ENCODE results near the gene TPRA1. TPM values are rescaled to one million over a fixed set of nuclear protein-coding genes. Genes with fewer than 3 reads are reported as not detected.

The TPRA1 gene
- total and polyA plus RNA-seq, 2 of the 4 experiments (the other 2 are of a cell fraction) = 17.9 to 40.1 TPM

DNA sequence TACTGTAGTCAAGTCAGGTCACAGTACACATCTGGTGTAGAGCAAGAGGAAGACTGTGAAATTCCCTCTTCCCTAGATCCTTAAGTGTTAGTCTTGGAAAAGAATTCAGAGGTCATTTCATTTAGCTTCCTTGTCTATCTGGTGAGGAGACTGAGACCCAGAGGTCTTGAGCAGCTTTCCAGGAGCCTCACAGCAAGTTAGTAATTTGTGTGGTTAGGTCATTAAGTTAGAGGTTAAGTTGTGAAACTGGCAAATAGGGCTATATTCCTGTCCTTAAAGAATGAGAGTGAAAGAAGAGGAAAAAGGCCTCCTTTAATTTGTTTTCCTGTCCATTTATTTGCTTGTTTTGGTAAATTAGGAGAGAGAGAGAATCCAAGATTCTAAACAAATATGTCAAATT lies 47.4 kb upstream of the TPRA1 start:
- Histone ChIP-seq H2BK15ac (ENCODE audit: low read depth, low read length) (no peak overlapping the region), H3K18ac (ENCODE audit: low read depth, low read length) (no peak overlapping the region), H4K5ac (ENCODE audit: low read depth, low read length) (no peak overlapping the region), H3K56ac (ENCODE audit: extremely low read depth, insufficient read depth, low read length) (no peak overlapping the region), H3K4ac (ENCODE audit: low read depth, low read length) (no peak overlapping the region), H2BK5ac (ENCODE audit: low read depth, low read length, poor library complexity, severe bottlenecking) (no peak overlapping the region), H4K91ac (ENCODE audit: insufficient read depth, low read depth, low read length) (no peak overlapping the region), H3K14ac (replicated peaks; ENCODE audit: low read depth, low read length) (no peak overlapping the region), H4K8ac (ENCODE audit: low read depth in 2 of 2, low read length in 2 of 2) (no peak overlapping the region), H3K9me3 (ENCODE audit: control insufficient read depth, insufficient read depth, low read length) (no peaks in the 10 kb centered on the region), H3K36me3 (ENCODE audit: control insufficient read depth, insufficient read depth, low read length) (no peaks in the 10 kb centered on the region), H2AFZ (replicated peaks; ENCODE audit: low read length, poor library complexity) (no peak overlapping the region), H3K9ac (ENCODE audit: low read depth, low read length) (no peak overlapping the region), H3K79me1 (ENCODE audit: low read depth in 1 of 2, low read length in 2 of 2) (no peaks in the 10 kb centered on the region), H3K27ac (ENCODE audit: insufficient read depth, low read length) (no peak overlapping the region), H2BK120ac (ENCODE audit: low read depth, low read length) (no peak overlapping the region), H3K4me3 (ENCODE audit: insufficient read depth, low read depth, low read length) (no peak overlapping the region), H3K4me2 (ENCODE audit: low read depth, low read length) (no peak overlapping the region), H3K23ac (ENCODE audit: low read depth, low read length) (no peak overlapping the region), H3K4me1 (ENCODE audit: control insufficient read depth, insufficient read depth, low read length) (peaks cover 2% of the 10 kb centered on the region; the same call in 1 of the 2 replicates), H3K9me1 (ENCODE audit: insufficient read depth, low read length) (no peaks in the 10 kb centered on the region), H2AK5ac (ENCODE audit: low read depth, low read length) (no peak overlapping the region), H2BK20ac (ENCODE audit: low read depth, low read length) (no peak overlapping the region), H4K20me1 (ENCODE audit: insufficient read depth, low read length) (no peaks in the 10 kb centered on the region), H3K27me3 (ENCODE audit: control insufficient read depth, insufficient read depth, low read length) (peaks cover 15% of the 10 kb centered on the region), H2AK9ac (replicated peaks; ENCODE audit: low read depth, low read length, poor library complexity) (no peak overlapping the region)
- ChIA-PET CTCF (no interaction called here), POLR2A (ENCODE audit: unreplicated experiment) (no interaction called here)
- dilution Hi-C loops (cut with HindIII; ENCODE audit: low sequenced_read_pairs, unreplicated experiment) (no loop called here), intact Hi-C loops (cut with micrococcal nuclease) (no loop called here), in situ Hi-C loops (cut with MboI; ENCODE audit: low sequenced_read_pairs) (no loop called here)
- ATAC-seq (ENCODE audit: low read depth) (no peak), DNase-seq (no peak)
- BruUV-seq (replicated peaks) = no TSS peak
- TF ChIP-seq CHD1 (IDR thresholded peaks at IDR 0.05; ENCODE audit: low read depth, low read length) = no peak
- no peak for TF ChIP-seq CEBPB (IDR thresholded peaks at IDR 0.05; ENCODE audit: low read depth, low read length)
- TF ChIP-seq, protein P1, sequence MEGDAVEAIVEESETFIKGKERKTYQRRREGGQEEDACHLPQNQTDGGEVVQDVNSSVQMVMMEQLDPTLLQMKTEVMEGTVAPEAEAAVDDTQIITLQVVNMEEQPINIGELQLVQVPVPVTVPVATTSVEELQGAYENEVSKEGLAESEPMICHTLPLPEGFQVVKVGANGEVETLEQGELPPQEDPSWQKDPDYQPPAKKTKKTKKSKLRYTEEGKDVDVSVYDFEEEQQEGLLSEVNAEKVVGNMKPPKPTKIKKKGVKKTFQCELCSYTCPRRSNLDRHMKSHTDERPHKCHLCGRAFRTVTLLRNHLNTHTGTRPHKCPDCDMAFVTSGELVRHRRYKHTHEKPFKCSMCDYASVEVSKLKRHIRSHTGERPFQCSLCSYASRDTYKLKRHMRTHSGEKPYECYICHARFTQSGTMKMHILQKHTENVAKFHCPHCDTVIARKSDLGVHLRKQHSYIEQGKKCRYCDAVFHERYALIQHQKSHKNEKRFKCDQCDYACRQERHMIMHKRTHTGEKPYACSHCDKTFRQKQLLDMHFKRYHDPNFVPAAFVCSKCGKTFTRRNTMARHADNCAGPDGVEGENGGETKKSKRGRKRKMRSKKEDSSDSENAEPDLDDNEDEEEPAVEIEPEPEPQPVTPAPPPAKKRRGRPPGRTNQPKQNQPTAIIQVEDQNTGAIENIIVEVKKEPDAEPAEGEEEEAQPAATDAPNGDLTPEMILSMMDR (conservative IDR thresholded peaks at IDR 0.05; ENCODE audit: low read depth, low read length) = no peak
- TF ChIP-seq SMC3 (IDR thresholded peaks at IDR 0.05; ENCODE audit: low read depth, low read length) = no peak
- TF ChIP-seq RFX5 (IDR thresholded peaks at IDR 0.05; ENCODE audit: low read depth, low read length) = no peak
- no peak for TF ChIP-seq FOS (IDR thresholded peaks at IDR 0.05; ENCODE audit: low read depth, low read length)
- TF ChIP-seq RAD21 (IDR thresholded peaks at IDR 0.05; ENCODE audit: low read length) = no peak
- TF ChIP-seq BHLHE40 (IDR thresholded peaks at IDR 0.05; ENCODE audit: low read depth, low read length) = no peak
- TF ChIP-seq NFE2L2 (IDR thresholded peaks at IDR 0.05; ENCODE audit: low read depth, low read length) = no peak
- TF ChIP-seq POLR2A (IDR thresholded peaks at IDR 0.05; ENCODE audit: low read depth, low read length) = no peak
- TF ChIP-seq, protein P2, sequence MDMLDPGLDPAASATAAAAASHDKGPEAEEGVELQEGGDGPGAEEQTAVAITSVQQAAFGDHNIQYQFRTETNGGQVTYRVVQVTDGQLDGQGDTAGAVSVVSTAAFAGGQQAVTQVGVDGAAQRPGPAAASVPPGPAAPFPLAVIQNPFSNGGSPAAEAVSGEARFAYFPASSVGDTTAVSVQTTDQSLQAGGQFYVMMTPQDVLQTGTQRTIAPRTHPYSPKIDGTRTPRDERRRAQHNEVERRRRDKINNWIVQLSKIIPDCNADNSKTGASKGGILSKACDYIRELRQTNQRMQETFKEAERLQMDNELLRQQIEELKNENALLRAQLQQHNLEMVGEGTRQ (IDR thresholded peaks at IDR 0.05; ENCODE audit: low read depth, low read length) = no peak
- no peak for TF ChIP-seq MAFK (IDR thresholded peaks at IDR 0.05; ENCODE audit: low read depth, low read length)
- TF ChIP-seq, protein P3, sequence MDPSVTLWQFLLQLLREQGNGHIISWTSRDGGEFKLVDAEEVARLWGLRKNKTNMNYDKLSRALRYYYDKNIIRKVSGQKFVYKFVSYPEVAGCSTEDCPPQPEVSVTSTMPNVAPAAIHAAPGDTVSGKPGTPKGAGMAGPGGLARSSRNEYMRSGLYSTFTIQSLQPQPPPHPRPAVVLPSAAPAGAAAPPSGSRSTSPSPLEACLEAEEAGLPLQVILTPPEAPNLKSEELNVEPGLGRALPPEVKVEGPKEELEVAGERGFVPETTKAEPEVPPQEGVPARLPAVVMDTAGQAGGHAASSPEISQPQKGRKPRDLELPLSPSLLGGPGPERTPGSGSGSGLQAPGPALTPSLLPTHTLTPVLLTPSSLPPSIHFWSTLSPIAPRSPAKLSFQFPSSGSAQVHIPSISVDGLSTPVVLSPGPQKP (IDR thresholded peaks at IDR 0.05; ENCODE audit: borderline replicate concordance, low read depth, low read length) = no peak
- TF ChIP-seq MAZ (IDR thresholded peaks at IDR 0.05; ENCODE audit: borderline replicate concordance, low read depth, low read length) = no peak
- TF ChIP-seq RCOR1 (IDR thresholded peaks at IDR 0.05; ENCODE audit: insufficient replicate concordance, low read length) = no peak
- no peak for TF ChIP-seq MXI1 (IDR thresholded peaks at IDR 0.05; ENCODE audit: borderline replicate concordance, low read depth, low read length)
